ENCODE data around the gene ABR.

- no peak for TF ChIP-seq POLR2AphosphoS5 (IDR thresholded peaks at IDR 0.05)
- no peak for TF ChIP-seq CTCF (IDR thresholded peaks at IDR 0.05)
- no peak for TF ChIP-seq POLR2A (IDR thresholded peaks at IDR 0.05)
These were observed 13.3 kb upstream of the ABR start for GRCh38 chr17:1192911-1193699.

All from prostate gland (tissue), 2 donors.